ENCODE data around the gene FNTB. TPM values are rescaled to one million over a fixed set of nuclear protein-coding genes. Genes with fewer than 3 reads are reported as not detected.

FNTB gene
- total RNA-seq: 18.0 and 18.3 TPM in 2 replicates

GRCh38 chr14:64986648-64987437 lies at the start of gene FNTB:
TSS of gene FNTB (plus strand) at chr14:64986895. CDS start at chr14:64986954, 59 bp downstream.
- peak; percentile 78 for DNase-seq (ENCODE audit: low read depth)
- H3K4me3 ChIP-seq (ENCODE audit: low read depth, low read length): peak within 1 kb of the TSS; percentile 77
- peak; percentile 90 for TF ChIP-seq CTCF (IDR thresholded peaks at IDR 0.05; ENCODE audit: insufficient read depth, low read length, poor library complexity, severe bottlenecking)

GRCh38 chr14:64937171-64937820 lies 49.4 kb upstream of the FNTB start:
- TF ChIP-seq CTCF (IDR thresholded peaks at IDR 0.05; ENCODE audit: insufficient read depth, low read length, poor library complexity, severe bottlenecking): no peak
- Histone ChIP-seq H3K36me3 (ENCODE audit: control insufficient read depth, insufficient read depth, low read length) (no peaks in the 10 kb centered on the region), H3K27me3 (ENCODE audit: control insufficient read depth, insufficient read depth, low read length) (no peaks in the 10 kb centered on the region), H3K4me3 (ENCODE audit: low read depth, low read length) (no peak overlapping the region)
- no peak for DNase-seq (ENCODE audit: low read depth)

More at GRCh38 chr14:64986648-64987437, at the start of gene FNTB:
- H3K36me3 ChIP-seq (ENCODE audit: control insufficient read depth, insufficient read depth, low read length): no peaks in the 10 kb centered on the region
- H3K27me3 ChIP-seq (ENCODE audit: control insufficient read depth, insufficient read depth, low read length): no peaks in the 10 kb centered on the region

- H3K36me3 ChIP-seq (ENCODE audit: control insufficient read depth, insufficient read depth, low read length): no peaks in the 10 kb centered on the region
- no peaks in the 10 kb centered on the region for H3K27me3 ChIP-seq (ENCODE audit: control insufficient read depth, insufficient read depth, low read length)
- peak; percentile 15 for TF ChIP-seq CTCF (IDR thresholded peaks at IDR 0.05; ENCODE audit: insufficient read depth, low read length, poor library complexity, severe bottlenecking)
- no peak overlapping the region for H3K4me3 ChIP-seq (ENCODE audit: low read depth, low read length)
- DNase-seq (ENCODE audit: low read depth): no peak
These were observed 48.9 kb upstream of the FNTB start for GRCh38 chr14:64937821-64938193.

- no peaks in the 10 kb centered on the region for H3K36me3 ChIP-seq (ENCODE audit: control insufficient read depth, insufficient read depth, low read length)
- no peaks in the 10 kb centered on the region for H3K27me3 ChIP-seq (ENCODE audit: control insufficient read depth, insufficient read depth, low read length)
- no peak for TF ChIP-seq CTCF (IDR thresholded peaks at IDR 0.05; ENCODE audit: insufficient read depth, low read length, poor library complexity, severe bottlenecking)
- DNase-seq (ENCODE audit: low read depth): no peak
- H3K4me3 ChIP-seq (ENCODE audit: low read depth, low read length): no peak overlapping the region
These were observed 47.5 kb upstream of the FNTB start for GRCh38 chr14:64938972-64939816.

- Histone ChIP-seq H3K36me3 (ENCODE audit: control insufficient read depth, insufficient read depth, low read length) (no peaks in the 10 kb centered on the region), H3K4me3 (ENCODE audit: low read depth, low read length) (no peak overlapping the region), H3K27me3 (ENCODE audit: control insufficient read depth, insufficient read depth, low read length) (no peaks in the 10 kb centered on the region)
- no peak for TF ChIP-seq CTCF (IDR thresholded peaks at IDR 0.05; ENCODE audit: insufficient read depth, low read length, poor library complexity, severe bottlenecking)
- DNase-seq (ENCODE audit: low read depth): no peak
These were observed 46.9 kb upstream of the FNTB start for GRCh38 chr14:64939817-64940190.

Data from kidney epithelial cell (primary cell).